Astrocyte of the spinal cord (primary cell): ENCODE measurements around the gene BTG1.
A peak's percentile ranks its signal among the peaks of the same experiment; 100 is the strongest.
"Not testable (repeated sequence)": the region's sequence is repeated elsewhere in the genome, so short reads cannot be mapped to it uniquely, and the experiment has no call there.

Experiments used
- DNase-seq: peaks from one replicate; pipeline ENCODE4 v3.0.0; 2011; ENCODE audit warnings: low read depth, low spot score
- H3K4me3 ChIP-seq: 2 replicates; pipeline ENCODE4 v1.5.1; 2011; ENCODE audit warnings: low read depth, mild to moderate bottlenecking, low read length, moderate library complexity
- in situ Hi-C: cut with HindIII; loops from 2 replicates; pipeline ENCODE4 v1.10.0; 2017; ENCODE audit warnings: low sequenced_read_pairs
- TF ChIP-seq, protein P1 (sequence below): IDR thresholded peaks from 2 replicates; pipeline ENCODE4 v1.5.1; 2012; ENCODE audit warnings: low read depth, mild to moderate bottlenecking, low read length, inconsistent platforms

BTG1 gene

DNA sequence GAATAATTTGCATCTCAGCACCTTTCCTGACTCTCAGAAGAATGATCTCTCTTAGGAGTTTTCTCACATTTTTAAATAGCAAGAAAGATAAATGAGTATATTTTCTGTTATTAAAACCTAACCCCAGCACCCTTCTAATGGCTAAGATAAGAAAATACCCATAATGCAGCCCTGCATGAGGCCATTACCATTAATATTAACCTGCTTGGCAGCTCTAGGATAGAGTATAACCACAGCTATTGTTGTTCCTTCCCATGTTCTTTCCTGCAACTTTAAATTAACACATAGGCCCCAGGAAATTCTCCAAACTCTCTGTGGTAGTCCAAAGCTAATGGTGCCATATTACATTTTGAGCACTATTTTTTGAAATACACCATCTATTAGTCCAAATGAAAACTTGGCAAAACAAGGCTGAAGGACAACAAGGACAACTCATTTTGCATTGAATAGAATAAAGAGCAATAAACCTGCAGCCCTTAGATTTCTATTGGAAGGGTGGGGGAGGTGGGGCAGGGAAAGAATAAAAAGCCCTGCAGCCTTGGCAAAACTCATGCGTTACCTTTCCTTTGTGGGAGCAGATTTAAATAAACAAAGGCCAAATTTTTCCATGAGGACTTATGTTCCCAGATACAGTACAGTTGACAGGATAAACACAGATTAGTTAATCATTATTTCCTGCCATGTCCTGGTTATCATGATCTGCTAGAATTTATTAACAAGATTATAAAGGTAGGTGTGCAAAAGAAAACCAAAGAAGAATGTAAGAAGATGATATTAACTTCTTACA is 46.9 kb downstream of the BTG1 start:
- TF ChIP-seq, protein P1, sequence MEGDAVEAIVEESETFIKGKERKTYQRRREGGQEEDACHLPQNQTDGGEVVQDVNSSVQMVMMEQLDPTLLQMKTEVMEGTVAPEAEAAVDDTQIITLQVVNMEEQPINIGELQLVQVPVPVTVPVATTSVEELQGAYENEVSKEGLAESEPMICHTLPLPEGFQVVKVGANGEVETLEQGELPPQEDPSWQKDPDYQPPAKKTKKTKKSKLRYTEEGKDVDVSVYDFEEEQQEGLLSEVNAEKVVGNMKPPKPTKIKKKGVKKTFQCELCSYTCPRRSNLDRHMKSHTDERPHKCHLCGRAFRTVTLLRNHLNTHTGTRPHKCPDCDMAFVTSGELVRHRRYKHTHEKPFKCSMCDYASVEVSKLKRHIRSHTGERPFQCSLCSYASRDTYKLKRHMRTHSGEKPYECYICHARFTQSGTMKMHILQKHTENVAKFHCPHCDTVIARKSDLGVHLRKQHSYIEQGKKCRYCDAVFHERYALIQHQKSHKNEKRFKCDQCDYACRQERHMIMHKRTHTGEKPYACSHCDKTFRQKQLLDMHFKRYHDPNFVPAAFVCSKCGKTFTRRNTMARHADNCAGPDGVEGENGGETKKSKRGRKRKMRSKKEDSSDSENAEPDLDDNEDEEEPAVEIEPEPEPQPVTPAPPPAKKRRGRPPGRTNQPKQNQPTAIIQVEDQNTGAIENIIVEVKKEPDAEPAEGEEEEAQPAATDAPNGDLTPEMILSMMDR, result no peak
- in situ Hi-C loops, result no loop called here
- no peak for DNase-seq

DNA sequence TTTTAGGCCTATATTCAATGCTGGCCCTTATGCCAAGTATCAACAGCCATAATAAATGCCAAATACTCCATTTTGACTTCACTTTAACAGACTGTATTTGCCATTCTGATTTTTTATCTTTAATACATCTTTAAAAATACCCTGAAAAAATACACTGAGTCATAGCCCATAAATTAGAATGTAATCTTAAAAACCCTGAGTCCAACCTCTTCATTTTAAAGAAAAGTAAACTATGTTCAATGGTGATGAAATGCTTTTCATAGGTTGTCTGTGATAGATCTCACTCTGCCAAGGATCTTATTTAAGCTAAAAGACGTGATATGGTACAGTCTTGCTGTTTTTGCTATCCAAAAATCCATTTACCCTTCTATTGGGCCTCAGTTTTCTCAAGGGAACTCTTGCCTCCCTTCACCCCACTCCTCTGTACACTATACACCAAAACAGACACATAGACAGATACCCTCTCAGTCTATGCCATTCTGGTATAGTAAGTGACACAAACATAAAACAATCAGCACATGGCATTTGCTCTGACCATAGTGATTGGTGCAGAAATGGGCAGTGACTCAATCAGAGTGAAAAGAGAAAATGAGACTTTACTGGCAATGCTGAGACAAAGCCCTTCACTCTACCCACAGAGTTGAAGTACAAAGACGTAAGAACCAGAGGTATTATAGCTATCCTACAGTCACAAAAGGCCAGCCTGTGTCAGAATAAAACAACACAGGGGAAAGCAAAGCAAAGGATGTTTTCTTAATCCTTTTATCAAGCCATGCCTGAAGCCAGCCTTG is 49.1 kb downstream of the BTG1 start:
- no peak overlapping the region for H3K4me3 ChIP-seq
- peak; percentile 76 for DNase-seq
- in situ Hi-C loops, result no loop called here
- TF ChIP-seq, protein P1, result no peak

More for the DNA sequence above, 46.9 kb downstream of the BTG1 start:
- H3K4me3 ChIP-seq, result no peak overlapping the region

DNA sequence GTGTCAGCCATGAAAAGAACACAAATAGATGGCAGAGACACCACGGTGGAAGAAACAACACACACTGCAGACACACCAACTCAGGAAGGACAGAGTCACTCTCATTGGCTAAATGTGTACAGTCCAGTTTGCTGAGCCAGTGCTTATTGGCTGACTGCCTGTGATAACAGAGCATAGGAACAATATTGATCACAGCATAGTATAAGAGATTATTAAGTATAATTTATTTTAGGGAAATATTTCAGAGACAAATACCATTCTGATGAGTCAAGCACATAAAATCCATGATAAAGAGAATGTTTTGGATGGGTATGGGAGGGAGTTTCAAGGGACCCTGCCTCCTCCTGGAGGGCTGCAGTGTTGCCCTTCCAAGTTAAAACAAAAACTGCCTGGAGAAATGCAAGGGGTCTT is 50.9 kb downstream of the BTG1 start:
- peak; percentile 45 for DNase-seq
- in situ Hi-C loops, result no loop called here

GRCh38 chr12:92094301-92094700 is 51.3 kb downstream of the BTG1 start:
- H3K4me3 ChIP-seq, in situ Hi-C loops: not testable (repeated sequence)
- DNase-seq, result peak; percentile 52

More for the DNA sequence above, 50.9 kb downstream of the BTG1 start:
- no peak overlapping the region for H3K4me3 ChIP-seq
- TF ChIP-seq, protein P1, result peak; percentile 23
